Inflammatory macrophage treated with lipopolysaccharide for 1 hour (primary cell): ENCODE measurements around the gene DNAJC27.

ENCODE experiments used
- DNase-seq, 2 donors: peaks; one replicate each; pipeline ENCODE4 v3.0.0-alpha.2; 2020 to 2022

DNAJC27 gene

DNA sequence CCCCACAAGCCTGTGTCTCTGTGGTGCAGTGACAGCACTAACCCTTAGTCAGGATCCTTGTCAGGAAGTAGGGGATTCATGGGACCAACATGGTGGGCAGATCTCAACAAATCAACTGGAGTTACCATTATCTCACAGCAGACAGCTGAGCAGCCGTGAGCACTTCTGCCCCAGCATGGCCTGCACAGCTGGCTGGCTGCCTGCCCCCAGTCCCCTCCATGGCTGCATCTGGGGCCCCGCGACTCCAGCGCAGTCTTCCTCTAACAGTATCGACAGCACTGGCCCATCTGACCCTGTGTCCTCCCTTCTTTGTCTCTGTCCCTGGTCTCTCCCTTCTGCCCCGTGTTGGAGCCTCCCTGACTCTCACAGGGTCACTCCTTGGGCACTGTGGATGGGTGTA, 47.0 kb downstream of the DNAJC27 start:
- no peak for DNase-seq

GRCh38 chr2:24924266-24924665, 47.5 kb downstream of the DNAJC27 start:
- DNase-seq = no peak

DNA sequence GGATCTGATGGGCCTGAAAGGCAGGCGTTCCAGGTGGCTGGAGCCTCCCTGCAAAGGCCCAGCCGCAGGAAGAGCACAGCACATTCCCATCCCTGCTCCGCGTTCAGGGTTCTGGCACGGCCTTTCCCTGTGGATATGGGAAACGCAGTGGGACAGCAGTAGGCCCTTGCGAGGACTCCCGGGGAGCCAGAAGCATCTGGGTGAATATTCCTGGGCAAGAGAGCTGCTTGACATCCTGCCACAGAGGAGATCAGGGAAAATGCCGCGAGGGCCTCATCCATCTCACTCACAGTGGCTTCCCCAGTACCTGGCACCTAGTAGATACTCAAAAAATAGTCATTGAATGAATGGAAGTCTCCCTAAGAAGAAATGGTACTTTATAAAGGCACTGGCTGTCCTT, 48.6 kb downstream of the DNAJC27 start:
- DNase-seq = no peak

DNA sequence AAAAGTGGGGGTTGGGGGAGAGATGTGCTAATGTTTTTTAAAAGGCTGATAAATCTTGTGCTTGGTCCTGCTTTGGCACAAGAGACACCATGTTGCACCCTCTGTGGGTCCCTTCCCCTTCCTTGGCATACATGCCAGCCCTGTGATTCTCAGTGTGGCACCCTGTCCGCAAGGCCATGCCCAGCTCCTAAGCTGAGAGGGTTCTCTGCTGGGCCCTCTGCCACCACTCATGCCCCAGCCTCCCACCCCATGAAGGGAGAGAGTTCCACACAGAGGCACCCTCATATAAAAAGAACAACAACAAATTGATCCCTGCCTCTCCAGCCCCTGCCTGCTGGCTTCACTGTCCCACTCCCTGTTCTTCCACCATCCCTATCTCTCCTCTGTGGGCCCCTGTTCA, 49.2 kb downstream of the DNAJC27 start:
- no peak for DNase-seq

- no peak for DNase-seq
Measured at GRCh38 chr2:24920809-24921441, 50.8 kb downstream of the DNAJC27 start.

- peak; percentile 32 to 36 for DNase-seq
Measured at GRCh38 chr2:24920098-24920808, 51.5 kb downstream of the DNAJC27 start, which contains the start of gene ADCY3. Gene ADCY3 (minus strand): TSS chr2:24920237. CDS start chr2:24918987, 1,250 bp downstream.

DNA sequence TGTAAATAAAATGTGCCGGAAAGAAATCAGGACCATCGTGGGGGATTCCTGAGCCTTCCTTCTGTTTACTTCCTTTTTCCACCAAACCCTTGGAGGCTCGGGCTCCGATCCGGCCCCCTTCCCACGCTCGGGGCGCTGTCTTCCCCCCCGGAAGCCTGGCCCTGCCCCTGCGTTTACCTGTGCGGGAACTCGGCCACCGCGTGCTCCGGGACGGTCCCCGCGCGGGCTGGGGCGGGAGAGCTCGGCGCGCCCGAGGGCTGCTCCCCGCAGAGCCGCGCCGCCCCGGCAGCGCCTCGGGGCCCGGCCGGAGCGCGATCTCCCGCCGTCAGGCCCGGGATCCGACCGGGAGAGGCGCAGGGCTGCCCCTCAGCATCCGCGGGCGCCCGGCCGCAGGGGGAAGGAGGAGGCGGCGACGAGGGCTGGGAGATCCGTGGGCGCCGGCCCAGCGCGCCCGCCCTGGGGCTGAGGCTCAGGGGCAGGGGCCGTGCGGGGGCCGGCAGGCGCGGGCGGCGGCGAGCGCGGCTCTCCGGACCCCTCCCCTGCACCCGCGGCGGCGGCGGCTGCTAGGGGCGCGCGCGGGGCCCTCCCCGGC, 52.2 kb downstream of the DNAJC27 start:
- DNase-seq = peak; percentile 47 to 63

DNA sequence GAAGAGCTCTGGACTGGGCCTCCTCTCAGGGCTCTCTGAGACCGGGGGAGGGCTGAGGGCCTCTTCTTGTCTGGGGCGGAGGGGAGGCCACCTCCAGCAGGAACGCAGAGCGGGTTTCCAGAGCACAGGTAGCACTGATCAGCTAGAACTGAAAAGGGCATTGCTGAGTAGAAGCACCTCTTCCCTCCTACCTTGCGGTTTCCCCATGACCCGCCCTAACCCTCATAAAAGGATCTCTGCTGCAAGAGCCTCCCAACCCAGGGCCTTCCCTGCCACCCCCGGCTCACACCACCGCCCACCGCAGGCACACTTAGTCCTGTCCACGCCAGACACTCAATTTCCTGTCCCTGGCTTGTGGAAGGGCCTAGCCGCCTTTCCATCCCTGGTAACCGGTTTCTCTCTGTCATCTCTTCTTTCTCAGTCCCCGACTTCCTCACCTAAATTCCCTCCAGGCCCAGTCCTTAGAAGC, 52.7 kb downstream of the DNAJC27 start:
- no peak for DNase-seq

DNA sequence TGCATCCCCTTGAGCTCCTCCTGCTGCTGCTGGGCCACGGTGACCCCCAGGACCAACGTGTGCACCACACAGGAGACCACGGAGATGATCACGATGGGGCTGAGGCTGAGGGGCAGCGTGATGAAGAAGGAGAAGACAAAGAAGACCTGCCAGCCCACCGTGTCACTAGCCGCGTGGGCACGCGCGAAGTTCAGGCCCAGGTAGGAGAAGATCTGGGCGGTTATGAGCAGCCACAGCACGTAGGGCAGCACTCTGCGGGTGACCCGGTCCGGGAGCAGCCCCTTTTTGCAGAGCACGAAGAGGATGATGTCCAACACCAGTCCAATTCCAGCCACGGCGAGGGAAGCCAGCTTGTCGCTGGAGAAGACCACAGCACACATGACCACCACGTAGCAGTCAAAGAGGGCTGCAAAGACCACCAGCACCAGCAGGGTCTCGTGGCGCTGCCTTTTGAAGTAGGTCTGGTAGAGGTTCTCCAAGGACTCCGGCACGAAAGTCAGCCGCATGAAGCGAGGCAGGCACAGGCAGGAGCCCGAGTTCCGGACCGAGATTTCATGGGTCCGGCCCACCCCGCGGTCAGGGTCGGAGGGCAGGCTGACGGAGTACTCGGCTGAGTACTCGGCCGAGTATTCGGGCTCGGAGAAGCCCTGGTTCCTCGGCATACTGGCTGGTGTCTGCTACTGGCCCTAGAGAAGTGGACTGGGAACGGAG, 53.3 kb downstream of the DNAJC27 start:
- no peak for DNase-seq

DNA sequence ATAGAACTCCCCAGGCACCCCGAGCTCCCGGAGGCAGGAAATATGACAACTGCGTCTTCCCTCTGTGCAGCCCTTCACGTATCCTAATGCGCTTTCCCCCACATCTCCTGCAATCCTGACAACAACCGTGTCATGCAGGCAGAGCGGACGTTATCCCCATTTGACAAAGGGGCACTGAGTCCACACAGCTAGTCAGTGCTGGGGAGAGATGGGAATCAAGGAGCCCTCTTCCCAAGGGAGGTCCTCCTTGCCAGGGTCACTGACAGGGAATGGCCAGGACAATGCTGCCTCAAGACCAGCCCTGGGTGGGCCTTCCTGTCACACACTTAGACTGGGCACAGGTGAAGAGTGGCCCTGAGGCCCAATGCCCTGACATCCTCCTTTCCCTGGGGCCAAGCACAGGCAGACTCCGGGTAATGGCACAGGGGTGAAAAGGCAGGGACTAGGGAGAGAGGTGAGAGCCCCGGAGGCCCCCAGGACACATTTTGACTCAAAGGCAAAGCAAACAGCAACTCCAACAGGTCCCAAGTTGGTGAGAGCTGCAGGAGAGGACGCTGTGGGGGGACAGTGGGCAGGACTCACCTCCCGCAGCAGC, 53.9 kb downstream of the DNAJC27 start:
- DNase-seq = no peak

GRCh38 chr2:24917086-24917485, 54.7 kb downstream of the DNAJC27 start:
- DNase-seq = peak; percentile 26 to 40

- DNase-seq = no peak
Measured at GRCh38 chr2:24915796-24916195, 56.0 kb downstream of the DNAJC27 start.

GRCh38 chr2:24915175-24915574, 56.6 kb downstream of the DNAJC27 start:
- no peak for DNase-seq

GRCh38 chr2:24914713-24915112, 57.0 kb downstream of the DNAJC27 start:
- no peak for DNase-seq

DNA sequence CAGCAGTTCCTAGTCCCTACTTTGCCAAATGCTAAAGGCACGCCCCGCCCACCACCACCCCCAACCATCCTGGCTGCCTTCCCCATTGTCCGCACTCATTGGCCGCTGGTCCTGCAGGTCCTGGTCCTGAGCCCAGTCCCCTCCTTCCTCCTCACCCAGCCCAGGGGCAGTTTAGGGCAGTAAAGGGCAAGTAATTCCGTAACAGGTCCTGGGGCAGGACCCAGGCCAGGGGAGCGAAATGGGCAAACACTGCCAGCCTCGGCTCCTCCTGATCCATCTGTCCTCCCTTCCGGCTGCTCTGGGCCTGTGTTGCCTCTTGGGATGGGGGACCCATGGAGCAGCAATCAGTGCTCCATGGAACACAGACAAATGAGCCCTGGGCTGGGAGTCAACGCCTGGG, 57.8 kb downstream of the DNAJC27 start:
- no peak for DNase-seq

GRCh38 chr2:24912986-24913385, 58.8 kb downstream of the DNAJC27 start:
- DNase-seq = no peak

DNA sequence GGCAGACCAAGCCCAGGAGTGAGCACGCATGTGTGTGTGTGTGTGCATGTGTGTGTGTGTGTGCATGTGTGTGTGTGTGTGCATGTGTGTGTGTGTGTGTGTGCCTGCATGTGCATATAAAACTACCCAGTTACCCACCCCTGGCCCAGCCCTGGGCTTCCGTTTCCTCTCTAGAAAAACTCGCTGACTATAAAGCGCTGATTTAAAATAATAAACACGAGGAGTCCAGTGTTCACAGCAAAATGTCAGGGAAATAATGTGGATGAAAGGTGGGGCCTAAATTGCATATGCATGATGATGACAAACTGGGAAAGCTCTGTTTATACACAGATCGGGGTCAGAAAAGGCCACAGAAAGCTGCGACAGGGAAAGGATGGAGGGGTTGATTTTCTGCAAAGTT, 59.2 kb downstream of the DNAJC27 start:
- no peak for DNase-seq

DNA sequence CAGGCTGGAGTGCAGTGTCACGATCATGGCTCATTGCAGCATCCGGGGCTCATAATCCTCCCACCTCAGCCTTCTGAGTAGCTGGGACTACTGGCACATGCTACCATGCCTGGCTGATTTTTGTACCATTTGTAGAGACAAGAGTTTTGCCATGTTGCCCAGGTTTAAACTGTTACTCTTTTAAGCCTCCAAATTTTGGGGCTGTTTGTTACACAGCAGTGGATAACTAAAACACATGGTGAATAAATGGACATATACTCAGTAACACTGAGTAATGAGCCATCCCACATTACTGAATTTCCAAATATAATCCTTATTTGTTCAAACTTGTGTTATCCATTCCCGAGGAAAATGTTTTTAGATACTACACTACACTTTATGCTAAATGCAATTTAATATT, 61.5 kb downstream of the DNAJC27 start:
- no peak for DNase-seq

GRCh38 chr2:24909555-24910177, 62.1 kb downstream of the DNAJC27 start:
- no peak for DNase-seq

DNA sequence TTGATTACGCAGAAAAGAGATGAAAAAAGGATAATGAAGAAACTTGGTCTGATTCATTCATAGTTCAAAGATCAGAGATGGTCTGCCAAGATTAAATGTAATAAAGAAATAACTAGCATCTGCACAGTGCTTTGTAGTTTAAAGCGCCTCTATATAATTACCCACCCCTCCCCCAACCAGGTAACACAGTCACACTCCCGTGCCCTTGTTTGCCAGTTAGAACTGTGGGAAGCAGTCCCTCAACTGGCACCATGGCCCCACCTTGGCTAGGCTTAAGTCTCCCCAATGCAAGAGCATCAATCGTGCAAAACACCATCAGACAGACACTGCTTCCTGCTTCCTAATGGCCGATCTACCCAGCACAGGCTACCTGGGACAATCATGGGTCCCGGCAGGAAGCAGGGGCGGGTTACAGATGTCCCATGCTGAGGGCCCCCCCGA, 63.3 kb downstream of the DNAJC27 start:
- no peak for DNase-seq

DNA sequence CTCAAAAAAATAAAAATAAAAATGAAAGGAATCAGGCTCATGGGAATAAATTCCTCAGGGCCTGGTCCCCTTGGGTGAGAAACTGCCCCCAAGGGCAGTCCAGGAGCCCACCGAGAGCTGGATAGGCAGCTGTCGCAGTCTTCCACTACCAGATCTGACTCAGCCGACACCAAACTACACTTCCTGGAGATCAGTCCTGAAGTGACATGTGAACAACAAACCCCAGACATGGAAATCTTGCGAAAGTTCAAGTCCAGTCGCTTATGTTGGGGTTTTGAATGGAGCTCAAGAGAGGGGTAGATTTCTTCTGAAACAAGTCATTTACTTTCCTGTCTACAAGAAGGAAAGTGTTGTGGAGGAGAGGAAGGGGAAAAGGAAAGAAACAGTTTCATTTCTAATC, 64.6 kb downstream of the DNAJC27 start:
- peak in 1 of 2 donors; percentile 38 for DNase-seq

DNA sequence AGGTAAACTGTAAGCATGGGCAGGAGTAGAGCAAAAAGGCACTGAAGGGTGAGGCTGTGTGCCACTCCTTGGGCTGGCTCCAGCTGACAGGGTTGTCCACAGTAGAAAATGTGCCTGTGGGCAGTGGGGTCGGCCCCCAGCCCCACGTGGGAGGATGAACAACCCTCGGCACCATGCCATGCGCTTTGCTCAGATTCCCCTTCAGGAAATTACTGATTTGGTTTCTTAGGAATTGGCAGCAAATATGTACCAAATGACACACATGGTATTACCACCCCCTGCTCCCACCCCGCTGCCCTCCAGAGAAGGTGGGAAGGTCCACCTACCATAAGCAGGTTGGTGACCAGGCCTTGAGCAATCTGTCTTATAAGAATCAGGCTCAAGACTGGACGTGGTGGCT, 65.3 kb downstream of the DNAJC27 start:
- DNase-seq = no peak
